HTR-8/SVneo (cell line): Measurements from ENCODE around the gene DCAKD.
"Not testable (repeated sequence)": the region's sequence is repeated elsewhere in the genome, so short reads cannot be mapped to it uniquely, and the experiment has no call there.

ENCODE experiments used
- DNase-seq: peaks from one replicate; pipeline ENCODE4 v3.0.0; 2011; ENCODE audit warnings: low spot score, mixed read lengths; ENCODE audit not compliant: insufficient read length
- FAIRE-seq: peaks from 2 replicates; lab custom pipeline; 2011; peaks lifted over from hg19 to GRCh38; lab: Jason Lieb, UNC

The DCAKD gene

DNA sequence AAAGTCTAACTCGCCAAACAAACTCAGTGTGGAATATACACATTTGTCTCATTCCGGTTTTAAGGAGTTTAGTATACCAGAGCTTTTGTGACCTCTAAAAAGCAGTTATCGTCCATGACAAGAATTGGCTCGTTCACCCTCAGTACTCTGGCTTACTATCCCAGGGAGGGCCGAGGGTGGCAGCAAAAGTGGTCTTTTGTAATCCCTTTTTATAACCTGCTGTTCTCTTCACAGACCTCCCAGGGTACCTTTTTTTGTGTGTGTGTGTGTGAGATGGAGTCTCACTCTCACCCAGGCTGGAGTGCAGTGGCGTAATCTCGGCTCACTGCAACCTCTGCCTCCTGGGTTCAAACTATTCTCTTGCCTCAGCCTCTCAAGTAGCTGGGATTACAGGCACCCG, 18.6 kb upstream of the DCAKD start:
- no peak for FAIRE-seq

GRCh38 chr17:45067637-45068036, 16.2 kb upstream of the DCAKD start:
- DNase-seq, result no peak

More for the DNA sequence above, 18.6 kb upstream of the DCAKD start:
- no peak for DNase-seq

DNA sequence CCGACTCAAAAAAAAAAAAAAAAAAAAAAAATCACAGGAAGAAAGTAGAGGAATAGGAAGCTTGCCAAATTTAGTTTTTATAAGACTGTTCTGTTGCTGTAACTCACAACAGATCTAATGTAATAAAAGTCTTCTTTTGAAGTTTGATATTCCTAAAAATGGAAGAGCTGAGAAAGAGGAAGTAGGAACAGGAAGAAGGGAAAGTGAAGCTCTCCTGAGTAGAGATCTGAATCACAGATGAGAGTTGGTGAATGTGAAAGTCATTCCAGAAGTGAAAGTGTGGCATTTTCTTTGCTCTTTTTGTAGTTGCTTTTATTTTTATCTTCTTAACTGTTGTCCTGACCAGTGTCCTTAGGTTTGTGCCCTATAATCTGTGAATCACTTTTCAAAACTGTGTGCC, 11.8 kb upstream of the DCAKD start:
- FAIRE-seq (no peak), DNase-seq (no peak)

More at GRCh38 chr17:45067637-45068036, 16.2 kb upstream of the DCAKD start:
- no peak for FAIRE-seq

GRCh38 chr17:45061606-45062205, 10.3 kb upstream of the DCAKD start:
- FAIRE-seq (no peak), DNase-seq (peak; percentile 100)

- FAIRE-seq (peak; percentile 89), DNase-seq (peak; percentile 99)
Measured at GRCh38 chr17:45060797-45061605, 9.6 kb upstream of the DCAKD start, which contains the start of gene NMT1. TSS of gene NMT1 (plus strand) at chr17:45061317. CDS start at chr17:45061330, 13 bp downstream.

- FAIRE-seq, result no peak
- DNase-seq, result no peak
Measured at GRCh38 chr17:45060382-45060796, 9.0 kb upstream of the DCAKD start.

DNA sequence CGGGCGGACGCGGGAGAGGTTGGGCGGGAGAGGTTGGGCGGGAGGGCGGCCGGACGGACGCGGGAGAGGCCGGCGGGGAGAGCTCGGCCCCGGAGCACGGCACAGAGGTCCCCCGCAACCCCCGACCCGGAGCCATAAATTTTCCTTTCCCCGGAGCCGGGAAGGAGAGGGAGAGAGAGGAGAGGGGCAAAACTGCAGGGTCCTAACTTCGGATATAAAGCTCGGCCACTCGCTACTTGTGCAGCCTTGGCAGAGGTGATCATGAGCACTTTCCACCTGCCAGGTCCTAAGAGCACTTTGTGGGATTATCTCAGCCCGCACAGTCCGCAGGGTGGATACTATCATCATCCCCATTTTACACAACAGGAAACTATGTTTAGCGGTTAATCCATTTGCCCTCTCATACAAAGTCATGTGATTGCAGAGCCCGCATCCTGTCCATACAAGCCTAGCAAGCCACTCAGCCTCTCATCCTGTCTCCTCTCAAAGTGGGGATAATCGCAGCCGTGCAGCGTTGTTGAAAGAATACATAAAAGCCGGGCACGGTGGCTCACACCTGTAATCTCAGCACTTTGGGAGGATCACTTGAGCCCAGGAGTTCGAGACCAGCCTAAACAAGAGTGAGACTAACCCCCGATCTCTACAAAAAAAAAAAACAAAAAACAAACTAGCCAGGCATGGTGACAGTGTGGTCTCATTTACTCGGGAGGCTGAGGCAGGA, 780 bp upstream of the DCAKD start:
- no peak for DNase-seq
- no peak for FAIRE-seq

GRCh38 chr17:45051720-45052051, 254 bp upstream of the DCAKD start:
- not testable (repeated sequence) for DNase-seq, FAIRE-seq

- FAIRE-seq, result no peak
- no peak for DNase-seq
Measured at GRCh38 chr17:45050481-45051059, 862 bp downstream of the DCAKD start.

- FAIRE-seq (no peak), DNase-seq (no peak)
Measured at GRCh38 chr17:45048795-45049563, 2.5 kb downstream of the DCAKD start.

- FAIRE-seq, result no peak
- DNase-seq, result no peak
Measured at GRCh38 chr17:45046537-45047125, 4.8 kb downstream of the DCAKD start.

GRCh38 chr17:45043813-45044540, 7.5 kb downstream of the DCAKD start:
- no peak for FAIRE-seq

DNA sequence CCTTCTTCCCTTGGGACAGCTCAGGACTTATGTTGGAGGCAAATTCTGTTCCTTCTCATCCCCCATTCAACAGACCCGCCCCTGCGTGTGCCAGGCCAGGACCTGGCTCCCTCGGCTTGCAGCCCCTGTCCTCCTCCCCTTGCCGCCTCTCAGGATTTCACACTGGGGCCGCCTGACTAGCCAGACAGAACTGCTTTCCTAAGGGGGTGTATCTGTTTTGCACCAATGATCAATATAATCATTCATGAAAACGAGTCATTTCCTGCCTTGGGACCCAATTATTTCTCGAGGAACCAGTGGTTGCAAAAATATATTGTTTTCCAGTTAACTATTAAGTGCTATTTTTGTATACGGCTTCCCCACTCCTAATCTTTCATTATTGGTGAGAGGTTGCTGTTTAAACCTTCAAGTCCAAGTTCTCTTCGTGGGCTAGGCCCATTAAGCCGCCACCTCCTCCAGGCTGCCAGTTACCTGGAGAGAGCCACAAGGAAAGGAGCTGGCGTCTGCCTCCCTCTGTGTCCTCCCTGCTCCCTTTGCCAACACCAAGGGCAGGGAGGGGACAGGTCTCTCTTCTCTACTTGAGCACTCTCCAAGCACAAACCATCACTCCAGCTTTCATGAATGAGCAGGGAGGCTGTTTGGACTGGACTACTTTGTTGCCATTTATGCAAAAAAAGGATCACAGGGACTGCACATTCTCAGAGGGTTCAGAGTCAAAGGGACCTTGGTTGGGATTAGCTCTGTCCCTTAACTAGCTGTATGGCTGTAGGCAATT, 8.9 kb downstream of the DCAKD start:
- no peak for FAIRE-seq

More at GRCh38 chr17:45043813-45044540, 7.5 kb downstream of the DCAKD start:
- DNase-seq, result no peak

GRCh38 chr17:45040459-45040858, 11.0 kb downstream of the DCAKD start:
- no peak for DNase-seq
- FAIRE-seq, result peak; percentile 9

More for the DNA sequence above, 8.9 kb downstream of the DCAKD start:
- DNase-seq, result no peak

DNA sequence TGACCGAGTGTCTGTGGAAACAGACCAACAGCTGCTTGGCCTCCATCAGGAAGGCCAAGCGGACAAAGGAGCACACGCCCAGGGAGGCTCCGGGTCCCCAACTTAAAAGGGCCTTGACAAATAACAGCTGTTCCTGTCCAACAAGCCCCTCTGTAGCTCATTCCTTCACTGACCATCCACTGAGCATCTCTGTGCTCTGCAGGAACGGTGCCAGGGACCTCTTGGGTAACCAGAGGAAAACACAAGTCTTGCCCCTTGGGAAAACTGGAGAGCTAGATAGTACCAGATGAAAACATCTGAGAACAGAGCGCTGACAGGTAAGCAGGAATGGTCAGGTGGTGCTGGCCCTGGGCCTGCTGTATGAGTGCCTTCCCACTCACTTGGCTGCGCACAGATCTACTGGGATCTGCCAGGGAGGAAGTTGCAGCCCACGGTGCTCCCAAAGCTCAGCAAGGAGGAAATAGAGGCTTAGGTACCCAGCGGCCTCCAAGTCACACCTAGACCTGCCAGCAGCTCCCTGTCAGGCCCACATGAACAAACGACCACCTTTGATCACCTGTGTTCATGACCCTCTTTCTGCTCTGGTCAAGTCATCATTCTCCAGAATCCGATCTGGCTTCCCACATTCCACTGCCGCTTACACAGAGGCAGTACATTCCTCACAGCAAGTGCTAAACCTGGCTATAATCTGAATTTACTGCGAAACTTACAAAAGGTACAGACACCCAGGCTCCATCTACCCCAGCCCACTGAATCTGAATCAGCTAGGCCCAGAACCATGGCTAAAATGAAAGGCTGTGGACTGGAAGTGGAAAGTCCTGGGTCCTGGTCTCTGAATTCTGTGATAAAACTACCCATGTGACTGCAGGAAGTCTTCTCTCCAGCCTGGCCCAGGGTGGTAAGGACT, 12.5 kb downstream of the DCAKD start:
- no peak for DNase-seq
- no peak for FAIRE-seq

DNA sequence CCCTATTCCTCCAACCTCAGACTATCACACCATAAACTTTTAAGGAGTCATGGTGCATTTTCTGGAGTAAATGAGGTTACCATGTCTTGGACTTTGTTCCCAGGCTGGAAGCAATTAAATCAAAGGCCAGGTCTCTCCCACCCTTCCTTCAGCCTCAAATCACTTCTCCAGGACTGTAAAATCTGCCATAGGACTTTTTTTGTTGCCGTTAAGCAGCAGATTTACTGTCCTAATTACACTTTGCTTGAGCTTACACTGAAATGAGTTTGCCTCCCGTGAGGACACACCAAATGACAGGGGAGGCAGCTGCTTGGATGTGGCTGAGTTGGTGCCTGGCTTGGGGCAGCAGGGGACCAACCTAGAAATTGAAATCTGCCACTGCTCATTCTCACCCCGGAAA, 14.7 kb downstream of the DCAKD start:
- DNase-seq, result no peak
- FAIRE-seq, result no peak

DNA sequence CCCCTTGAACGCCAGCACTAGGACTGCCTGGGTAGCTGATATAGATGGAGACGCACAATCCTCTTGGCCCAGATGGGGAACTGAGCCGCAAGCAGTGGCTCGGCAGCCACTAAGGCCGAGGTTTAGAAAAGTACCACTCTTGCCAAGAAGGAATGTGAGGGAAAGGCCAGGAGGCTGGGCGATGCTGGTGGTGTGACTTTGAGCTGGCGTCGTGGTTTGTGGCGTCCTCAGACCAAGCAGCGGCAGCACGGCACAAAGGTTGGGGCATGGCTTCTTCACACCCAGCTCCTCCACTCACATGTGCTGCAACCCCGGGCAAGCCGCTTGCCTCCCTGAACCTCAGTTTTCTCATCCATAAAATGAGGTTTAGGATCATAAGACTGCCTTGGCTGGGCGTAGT, 15.6 kb downstream of the DCAKD start:
- no peak for FAIRE-seq
- no peak for DNase-seq
